ENCODE data around the gene SEBOX.

SEBOX gene

GRCh38 chr17:28392491-28392890, 27.5 kb upstream of the SEBOX start:
- DNase-seq: no peak

GRCh38 chr17:28391401-28391800, 26.4 kb upstream of the SEBOX start:
- no peak for DNase-seq

GRCh38 chr17:28390984-28391383, 26.0 kb upstream of the SEBOX start:
- DNase-seq: no peak

- no peak for DNase-seq
These were observed 25.6 kb upstream of the SEBOX start for GRCh38 chr17:28390563-28390962.

- DNase-seq: no peak
These were observed 25.1 kb upstream of the SEBOX start for GRCh38 chr17:28390141-28390540.

- DNase-seq: no peak
These were observed 23.1 kb upstream of the SEBOX start for GRCh38 chr17:28388106-28388505.

- no peak for DNase-seq
These were observed 21.4 kb upstream of the SEBOX start for GRCh38 chr17:28386391-28386790.

GRCh38 chr17:28385406-28385805, 20.4 kb upstream of the SEBOX start:
- DNase-seq: no peak

- no peak for DNase-seq
These were observed 20.0 kb upstream of the SEBOX start for GRCh38 chr17:28385037-28385400.

GRCh38 chr17:28384281-28385036, 19.5 kb upstream of the SEBOX start:
- no peak for DNase-seq

- no peak for DNase-seq
These were observed 16.3 kb upstream of the SEBOX start for GRCh38 chr17:28381141-28381825.

- no peak for DNase-seq
These were observed 15.1 kb upstream of the SEBOX start for GRCh38 chr17:28379814-28380801.

- DNase-seq: no peak
These were observed 7.9 kb upstream of the SEBOX start for GRCh38 chr17:28372945-28373274.

GRCh38 chr17:28372203-28372944, 7.4 kb upstream of the SEBOX start:
- no peak for DNase-seq

GRCh38 chr17:28371245-28372202, 6.5 kb upstream of the SEBOX start, which contains the start of gene SARM1:
Gene SARM1 (plus strand): TSS chr17:28371694. CDS start chr17:28372033, 339 bp downstream.
- DNase-seq: no peak

- no peak for DNase-seq
These were observed 5.7 kb upstream of the SEBOX start for GRCh38 chr17:28370744-28371103.

GRCh38 chr17:28370035-28370743, 5.2 kb upstream of the SEBOX start, which contains the start of gene VTN:
Gene VTN (minus strand): TSS chr17:28370307. CDS start chr17:28370203, 104 bp downstream.
- DNase-seq: no peak

- no peak for DNase-seq
These were observed 4.7 kb upstream of the SEBOX start for GRCh38 chr17:28369684-28370034.

GRCh38 chr17:28368915-28369683, 4.1 kb upstream of the SEBOX start:
- DNase-seq: no peak

- no peak for DNase-seq
These were observed 3.4 kb upstream of the SEBOX start for GRCh38 chr17:28368306-28368831.
